GM12891 (cell line): ENCODE measurements around the gene TNRC6C.
"Not testable (repeated sequence)": the region's sequence is repeated elsewhere in the genome, so short reads cannot be mapped to it uniquely, and the experiment has no call there.

Source experiments
- DNase-seq: peaks from one replicate; pipeline ENCODE4 v3.0.0; 2011; ENCODE audit warnings: low spot score; ENCODE audit not compliant: insufficient read length
- FAIRE-seq: peaks from 2 replicates; lab custom pipeline; 2011; peaks lifted over from hg19 to GRCh38; lab: Jason Lieb, UNC
- PAX5 ChIP-seq: IDR thresholded peaks from 2 replicates; pipeline ENCODE4 v1.6.1; 2011; ENCODE audit warnings: low read length, moderate library complexity, mild to moderate bottlenecking; ENCODE audit not compliant: insufficient read depth, severe bottlenecking
- POLR2A ChIP-seq: IDR thresholded peaks from 2 replicates; pipeline ENCODE4 v1.6.1; 2011; ENCODE audit warnings: low read depth, low read length, control low read depth
- POLR2AphosphoS5 ChIP-seq: IDR thresholded peaks from 2 replicates; pipeline ENCODE4 v1.6.1; 2011; ENCODE audit warnings: low read depth, low read length, control low read depth
- POU2F2 ChIP-seq: IDR thresholded peaks from 2 replicates; pipeline ENCODE4 v1.6.1; 2011; ENCODE audit warnings: low read depth, mild to moderate bottlenecking, control low read depth, low read length, moderate library complexity
- SPI1 ChIP-seq: IDR thresholded peaks from 2 replicates; pipeline ENCODE4 v1.6.1; 2011; ENCODE audit warnings: low read depth, low read length, control low read depth
- TAF1 ChIP-seq: IDR thresholded peaks from 2 replicates; pipeline ENCODE4 v1.6.1; 2011; ENCODE audit warnings: low read depth, low read length, control low read depth

TNRC6C gene

DNA sequence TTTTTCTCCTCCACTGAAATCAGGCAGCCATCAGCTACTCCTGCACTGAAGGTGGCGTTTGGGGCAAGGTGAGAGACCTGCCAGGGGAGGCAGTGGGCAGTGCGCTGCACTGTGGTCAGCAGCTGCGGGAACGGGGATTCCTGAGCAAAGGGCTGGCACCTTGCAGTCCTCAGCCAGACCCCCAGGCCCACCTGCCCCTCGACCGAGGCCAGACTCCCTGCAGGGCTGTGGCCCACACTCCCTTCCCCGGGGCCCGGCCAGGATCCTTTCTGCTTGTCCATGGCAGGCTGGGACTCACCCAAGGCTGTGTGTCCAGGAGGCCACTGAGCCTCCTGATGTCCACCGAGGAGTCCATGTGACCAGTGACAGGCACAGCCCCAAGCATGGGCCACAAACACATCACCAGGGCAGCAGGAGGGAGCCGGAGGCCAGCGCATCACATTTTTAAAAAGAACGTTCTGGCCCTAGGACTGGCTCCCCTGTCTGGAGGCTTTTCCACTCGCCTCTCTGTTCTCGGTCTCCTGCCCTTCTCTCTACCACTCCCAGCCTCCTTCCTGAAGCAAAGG is 28.5 kb upstream of the TNRC6C start:
- TF ChIP-seq POLR2AphosphoS5 (no peak), PAX5 (no peak), POLR2A (no peak), SPI1 (no peak), TAF1 (no peak), POU2F2 (no peak)
- FAIRE-seq (no peak), DNase-seq (no peak)

DNA sequence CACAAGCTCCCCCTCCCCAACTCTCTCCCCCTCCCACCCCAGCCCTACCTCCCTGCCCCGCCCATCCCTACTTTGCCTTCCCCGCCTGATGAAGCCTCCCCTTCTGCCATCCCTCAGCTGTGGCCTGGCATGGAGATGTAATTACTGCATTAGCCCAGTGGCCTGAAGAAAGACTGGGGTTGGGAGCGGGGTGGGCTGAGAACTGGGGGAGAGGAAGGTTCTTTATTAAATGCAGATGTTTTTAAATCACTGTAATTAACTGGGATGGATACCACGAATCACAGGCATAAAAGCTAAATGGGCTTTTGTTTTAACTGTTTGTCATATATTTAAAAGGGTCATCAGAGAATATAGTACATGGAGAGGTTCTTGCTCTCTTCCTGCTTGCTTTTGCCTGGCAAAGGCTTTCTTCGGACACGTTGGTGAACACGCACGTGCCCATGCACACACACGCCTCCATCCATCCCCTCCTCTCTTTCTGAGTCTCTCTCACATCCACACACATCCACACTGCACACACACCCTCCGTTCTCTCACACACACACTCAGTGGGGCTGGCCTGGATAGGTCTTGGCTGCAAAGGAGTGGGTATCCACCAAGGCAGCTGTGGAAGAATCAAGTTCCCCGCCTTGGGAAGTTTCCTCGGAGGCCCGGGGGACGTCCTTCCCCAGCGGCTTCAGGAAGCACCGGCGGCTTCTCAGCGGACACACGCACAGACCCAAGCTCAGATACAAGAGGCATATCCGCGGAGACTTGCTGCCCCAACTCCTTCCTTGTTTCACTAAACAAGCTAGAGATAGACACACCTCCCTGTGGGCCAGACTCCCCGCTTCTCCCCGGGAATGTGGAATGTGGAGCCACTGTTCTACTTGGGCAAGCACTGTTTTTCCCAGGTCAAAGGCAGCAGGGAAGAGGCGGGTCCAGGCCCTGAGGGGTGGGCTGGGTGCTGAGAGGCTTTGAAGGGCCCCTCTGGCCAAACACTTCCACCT is 27.4 kb upstream of the TNRC6C start:
- FAIRE-seq (no peak), DNase-seq (no peak)
- TF ChIP-seq TAF1: no peak
- no peak for TF ChIP-seq POLR2A
- TF ChIP-seq POU2F2: no peak
- TF ChIP-seq POLR2AphosphoS5: no peak
- TF ChIP-seq PAX5: no peak
- no peak for TF ChIP-seq SPI1

GRCh38 chr17:77933777-77934398 is 24.6 kb upstream of the TNRC6C start:
- FAIRE-seq (no peak), DNase-seq (no peak)

GRCh38 chr17:77935121-77935571 is 23.4 kb upstream of the TNRC6C start:
- no peak for DNase-seq
- TF ChIP-seq TAF1 (no peak), POU2F2 (no peak), POLR2A (no peak), SPI1 (no peak), POLR2AphosphoS5 (no peak), PAX5 (no peak)

More at GRCh38 chr17:77933777-77934398, 24.6 kb upstream of the TNRC6C start:
- TF ChIP-seq POU2F2 (no peak), SPI1 (peak; percentile 56; the same call in 1 of the 2 replicates)

GRCh38 chr17:77935744-77936143 is 22.8 kb upstream of the TNRC6C start:
- DNase-seq, FAIRE-seq: not testable (repeated sequence)

More at GRCh38 chr17:77935121-77935571, 23.4 kb upstream of the TNRC6C start:
- no peak for FAIRE-seq

DNA sequence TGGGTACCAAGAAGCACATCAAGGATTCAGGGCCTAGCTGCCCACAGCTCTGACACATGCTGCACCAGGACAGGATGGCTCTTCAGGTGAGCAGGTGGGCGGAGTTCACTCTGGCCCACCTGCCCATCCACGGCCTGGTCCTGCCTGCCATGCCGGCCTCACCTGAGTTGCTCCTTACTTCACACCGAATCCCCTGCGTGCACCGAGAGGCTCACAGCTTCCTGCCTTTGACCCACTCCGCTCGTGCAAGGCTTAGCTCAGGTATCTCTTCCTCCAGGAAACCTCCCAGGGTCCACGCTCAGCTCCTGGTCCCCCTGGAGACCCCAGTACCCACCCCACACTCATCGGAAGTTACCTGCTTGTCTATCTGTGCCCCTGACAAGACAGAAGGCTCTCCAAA is 21.6 kb upstream of the TNRC6C start:
- FAIRE-seq: no peak
- TF ChIP-seq PAX5 (no peak), TAF1 (no peak), POLR2AphosphoS5 (no peak), SPI1 (no peak), POU2F2 (no peak), POLR2A (no peak)

GRCh38 chr17:77941004-77941403 is 17.5 kb upstream of the TNRC6C start:
- no peak for FAIRE-seq
- no peak for DNase-seq
- TF ChIP-seq TAF1 (no peak), POU2F2 (no peak), POLR2A (no peak), SPI1 (no peak), PAX5 (no peak), POLR2AphosphoS5 (no peak)

More for the DNA sequence above, 21.6 kb upstream of the TNRC6C start:
- DNase-seq: no peak

DNA sequence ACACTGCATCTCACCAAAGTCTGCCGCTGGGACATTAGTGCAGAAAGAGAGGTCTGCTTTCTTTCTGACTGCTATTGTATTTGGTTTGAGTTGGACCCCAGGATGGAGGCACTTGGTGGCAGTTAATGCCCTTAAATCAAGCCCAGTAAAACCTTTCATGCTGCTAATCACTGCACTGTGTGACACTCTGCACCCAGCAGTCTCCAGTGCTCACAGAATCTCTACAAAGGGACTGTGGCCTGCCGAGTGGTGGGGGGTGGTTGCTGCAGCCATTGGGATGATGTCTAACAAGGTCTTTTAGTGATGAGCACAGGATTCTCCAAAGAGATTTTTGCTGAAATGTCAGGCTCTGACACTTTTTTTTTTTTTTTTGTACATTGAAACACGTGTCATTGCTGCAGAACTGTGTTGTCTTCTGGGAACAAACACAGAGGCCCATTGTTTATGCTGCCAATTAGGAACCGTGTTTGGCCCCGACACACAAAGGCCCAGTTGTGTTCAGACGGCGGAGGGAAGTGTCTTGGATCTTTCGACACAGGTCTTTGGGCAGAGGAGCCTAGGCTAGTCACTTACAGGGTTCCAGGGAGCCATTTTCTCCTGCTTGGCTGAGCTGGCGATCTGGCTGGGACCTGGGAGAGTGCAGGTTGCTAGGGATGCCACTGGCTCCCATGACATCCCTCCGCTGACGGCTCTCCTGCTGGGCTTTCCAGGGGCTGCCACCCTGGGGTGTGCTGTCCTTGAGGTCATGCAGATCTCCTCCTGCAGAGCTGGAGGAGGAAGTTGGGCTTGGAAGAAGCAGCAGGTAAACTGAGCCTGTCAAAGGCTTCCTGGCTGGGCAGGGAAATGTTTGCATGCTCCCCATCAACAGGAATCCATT is 16.2 kb upstream of the TNRC6C start:
- no peak for TF ChIP-seq SPI1
- TF ChIP-seq TAF1: no peak
- TF ChIP-seq POLR2AphosphoS5: no peak
- TF ChIP-seq POLR2A: no peak
- no peak for TF ChIP-seq PAX5
- no peak for TF ChIP-seq POU2F2
- DNase-seq: no peak
- FAIRE-seq: no peak

GRCh38 chr17:77943971-77944370 is 14.5 kb upstream of the TNRC6C start:
- DNase-seq (no peak), FAIRE-seq (no peak)
- no peak for TF ChIP-seq POU2F2
- TF ChIP-seq POLR2AphosphoS5: no peak
- no peak for TF ChIP-seq PAX5
- no peak for TF ChIP-seq SPI1
- TF ChIP-seq POLR2A: no peak
- TF ChIP-seq TAF1: no peak
